Endothelial cell of umbilical vein (primary cell): ENCODE measurements around the gene ECEL1. TPM values are rescaled to one million over a fixed set of nuclear protein-coding genes. Genes with fewer than 3 reads are reported as not detected.

Experiments
- BruUV-seq: library from RNA; stranded (reverse); fragments of 400-500 nt; replicated peaks from 2 replicates; lab custom pipeline; 2021; lab: Mats Ljungman, UMichigan
- CTCF ChIA-PET: fragments of 300-600, 350-600 bp; sonication (Branson Sonifier 250); formaldehyde crosslinking; loops from one replicate; lab custom pipeline; 2021; ENCODE audit warnings: antibody characterized with exemption, inconsistent platforms; lab: Charles Lee
- POLR2A ChIA-PET: fragments of 300-600, 350-600 bp; sonication (Branson Sonifier 250); formaldehyde crosslinking; loops from one replicate; lab custom pipeline; 2021; ENCODE audit warnings: antibody characterized with exemption, inconsistent platforms; lab: Charles Lee
- DNase-seq: peaks from one replicate; pipeline ENCODE4 v3.0.0-alpha.2; 2011; ENCODE audit warnings: low read depth, low spot score
- FAIRE-seq: peaks from 2 replicates; lab custom pipeline; 2011; peaks lifted over from hg19 to GRCh38; lab: Jason Lieb, UNC
- H2AFZ ChIP-seq: 2 replicates; pipeline ENCODE4 v1.6.0; 2012; ENCODE audit warnings: low read depth, low read length, control low read depth, inconsistent platforms
- H3K27ac ChIP-seq: 2 replicates; pipeline ENCODE4 v1.5.1; 2011; ENCODE audit warnings: low read depth, mild to moderate bottlenecking, control low read depth, low read length, moderate library complexity; ENCODE audit not compliant: insufficient read depth
- H3K27me3 ChIP-seq, 2 experiments: 2 replicates each; pipeline versions ENCODE4 v1.6.0 to v1.6.1; 2011; ENCODE audit warnings: low read length in 2 of 2, mixed read lengths in 1 of 2; ENCODE audit not compliant: control insufficient read depth in 2 of 2, insufficient read depth in 2 of 2
- H3K36me3 ChIP-seq, 2 experiments: 2 replicates in 1 of 2; 3 replicates in 1 of 2; pipeline ENCODE4 v1.5.1; 2011; ENCODE audit warnings: low read length in 2 of 2, mild to moderate bottlenecking in 1 of 2, moderate library complexity in 1 of 2; ENCODE audit not compliant: control insufficient read depth in 2 of 2, insufficient read depth in 2 of 2; ENCODE audit errors: extremely low read depth in 1 of 2
- H3K4me1 ChIP-seq: 3 replicates; pipeline ENCODE4 v1.5.1; 2011; ENCODE audit warnings: mild to moderate bottlenecking, low read length; ENCODE audit not compliant: control insufficient read depth, insufficient read depth; ENCODE audit errors: extremely low read depth
- H3K4me2 ChIP-seq: 2 replicates; pipeline ENCODE4 v1.6.1; 2011; ENCODE audit warnings: low read length, control low read depth, mixed read lengths; ENCODE audit not compliant: insufficient read depth
- H3K4me3 ChIP-seq, 3 experiments: fragments of 200-600 bp in 1 of 3; sonication (generic), shearing (Covaris generic) in 1 of 3; replicated peaks in 1 of 3; 2 replicates each; pipeline ENCODE4 v1.5.1; 2011 to 2016; ENCODE audit warnings: control low read depth in 3 of 3, low read length in 3 of 3, mild to moderate bottlenecking in 2 of 3, inconsistent platforms in 1 of 3, low read depth in 1 of 3, moderate library complexity in 1 of 3; ENCODE audit not compliant: insufficient read depth in 1 of 3
- H3K79me2 ChIP-seq: 2 replicates; pipeline ENCODE4 v1.6.0; 2012; ENCODE audit warnings: low read length, inconsistent platforms; ENCODE audit not compliant: control insufficient read depth, insufficient read depth
- H3K9ac ChIP-seq: replicated peaks from 2 replicates; pipeline ENCODE3; 2011; ENCODE audit warnings: low read length, control low read depth; ENCODE audit not compliant: insufficient read depth; ENCODE audit errors: extremely low read depth
- H3K9me1 ChIP-seq: replicated peaks from 3 replicates; pipeline ENCODE4 v1.6.0; 2011; ENCODE audit warnings: mild to moderate bottlenecking, low read length; ENCODE audit not compliant: control insufficient read depth, insufficient read depth; ENCODE audit errors: extremely low read depth
- H3K9me3 ChIP-seq: replicated peaks from 2 replicates; pipeline ENCODE4 v1.5.1; 2012; ENCODE audit warnings: low read length, inconsistent platforms; ENCODE audit not compliant: control insufficient read depth, insufficient read depth
- H4K20me1 ChIP-seq: replicated peaks from 2 replicates; pipeline ENCODE3; 2011; ENCODE audit warnings: mild to moderate bottlenecking, low read length; ENCODE audit not compliant: control insufficient read depth, insufficient read depth; ENCODE audit errors: extremely low read depth
- EZH2 ChIP-seq: IDR thresholded peaks from 2 replicates; pipeline ENCODE4 v1.6.1; 2012; ENCODE audit warnings: borderline replicate concordance, low read depth, mild to moderate bottlenecking, moderate library complexity, low read length, inconsistent platforms; ENCODE audit not compliant: severe bottlenecking
- JUN ChIP-seq: IDR thresholded peaks from 2 replicates; pipeline ENCODE4 v1.6.1; 2011; ENCODE audit warnings: borderline replicate concordance, low read depth; ENCODE audit not compliant: insufficient read length, insufficient read depth
- MAX ChIP-seq: IDR thresholded peaks from 2 replicates; pipeline ENCODE4 v1.6.1; 2011; ENCODE audit not compliant: insufficient read depth, insufficient read length
- MYC ChIP-seq: IDR thresholded peaks from one replicate; pipeline ENCODE4 v1.6.1; 2011; ENCODE audit warnings: mild to moderate bottlenecking, low read depth, low read length
- POLR2AphosphoS5 ChIP-seq: IDR thresholded peaks from 2 replicates; pipeline ENCODE4 v1.6.1; 2012; ENCODE audit warnings: low read depth, mild to moderate bottlenecking, control low read depth, low read length, moderate library complexity; ENCODE audit not compliant: insufficient read depth
- dilution Hi-C: fragments of 300-500 bp; cut with MboI; formaldehyde crosslinking; loops from one replicate; pipeline ENCODE4 v1.15.0; 2019; ENCODE audit warnings: low sequenced_read_pairs; ENCODE audit not compliant: extremely low pct_ligation_motif_present
- intact Hi-C: fragments of 100-400 bp; cut with micrococcal nuclease; formaldehyde crosslinking; loops from one replicate; pipeline ENCODE4 v1.10.0; 2022
- polyA plus RNA-seq, 4 experiments: library from polyadenylated mRNA; depleted of rRNA in 3 of 4; stranded (reverse) in 3 of 4; unstranded in 1 of 4; fragments of >200 nt; gene quantifications; 2 replicates each; pipeline versions ENCODE4 v1.2.1 to v1.2.3, GENCODE V29; 2011 to 2012; ENCODE audit warnings: missing spikeins in 1 of 4
- total RNA-seq: library from RNA; stranded (reverse); gene quantifications from 2 replicates; pipeline ENCODE4 v1.2.3, GENCODE V29; 2021

Gene ECEL1
- total and polyA plus RNA-seq, 2 donors (not counting 3 experiments of a cell fraction or from before 2014, with no cell fraction given), result not detected

GRCh38 chr2:232483311-232483922 is 4.2 kb downstream of the ECEL1 start:
- intact Hi-C loops (no loop called here), dilution Hi-C loops (no loop called here)
- no peak overlapping the region for H3K9ac ChIP-seq
- no peaks in the 10 kb centered on the region for H3K9me3 ChIP-seq
- FAIRE-seq (no peak), DNase-seq (no peak)
- H2AFZ ChIP-seq, result no peak overlapping the region
- POLR2A ChIA-PET, result no interaction called here
- CTCF ChIA-PET, result no interaction called here
- no peaks in the 10 kb centered on the region for H3K4me1 ChIP-seq
- no peak overlapping the region for H3K4me2 ChIP-seq
- BruUV-seq, result no TSS peak
- H3K79me2 ChIP-seq, result no peaks in the 10 kb centered on the region
- H3K36me3 ChIP-seq, result no peaks in the 10 kb centered on the region
- H3K27me3 ChIP-seq, result peaks cover 27 to 40% of the 10 kb centered on the region in 2 experiments
- H4K20me1 ChIP-seq, result no peaks in the 10 kb centered on the region
- TF ChIP-seq JUN (no peak), MYC (no peak), MAX (no peak), EZH2 (no peak), POLR2AphosphoS5 (no peak)
- H3K4me3 ChIP-seq, result no peak overlapping the region
- no peaks in the 10 kb centered on the region for H3K9me1 ChIP-seq
- no peak overlapping the region for H3K27ac ChIP-seq
